T1000 (cell line): ENCODE measurements around the gene TMEM35B.
"Not testable (repeated sequence)": the region's sequence is repeated elsewhere in the genome, so short reads cannot be mapped to it uniquely, and the experiment has no call there.

Experiments used
- DNase-seq: peaks from one replicate; lab custom pipeline; 2025; ENCODE audit warnings: mixed read lengths; lab: John Stamatoyannopoulos, UW

TMEM35B gene

DNA sequence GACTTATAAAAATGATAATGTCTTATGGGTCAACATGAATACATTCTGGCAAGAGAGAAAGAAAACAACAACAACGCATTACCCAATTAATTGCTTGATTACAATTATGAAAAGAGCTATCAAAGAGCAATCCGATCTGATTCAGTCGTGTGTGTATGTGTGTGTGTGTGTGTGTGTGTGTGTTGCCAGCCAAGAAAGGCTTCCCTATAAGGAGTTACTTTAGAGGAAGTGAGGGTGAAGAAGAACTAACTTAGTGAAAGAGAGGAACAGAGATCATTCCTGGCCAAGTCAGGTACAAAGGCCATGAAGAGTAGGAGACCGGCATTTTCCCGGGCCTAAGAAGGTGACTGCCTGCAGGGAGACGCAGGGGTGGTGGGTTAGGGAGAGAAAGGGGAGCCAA, 9.4 kb downstream of the TMEM35B start:
- no peak for DNase-seq

DNA sequence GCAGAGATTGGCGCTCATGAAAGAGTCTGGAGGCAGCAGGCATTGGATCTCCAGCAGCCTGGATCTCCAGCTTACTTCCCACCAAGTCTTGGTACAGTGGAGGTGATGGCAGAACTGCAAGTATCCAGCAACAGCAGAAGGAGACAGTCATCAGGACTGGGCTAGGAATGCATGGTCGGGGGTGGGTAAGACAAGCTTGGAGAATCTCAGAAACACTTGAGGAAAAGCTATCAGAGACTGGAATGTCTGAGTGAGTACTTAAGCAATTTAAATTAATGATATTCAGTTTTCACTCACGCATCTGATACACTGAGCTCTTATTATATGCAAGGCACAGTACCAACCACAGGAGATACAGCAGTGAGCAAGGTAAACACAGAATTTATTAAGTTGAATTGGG, 9.8 kb downstream of the TMEM35B start:
- no peak for DNase-seq

DNA sequence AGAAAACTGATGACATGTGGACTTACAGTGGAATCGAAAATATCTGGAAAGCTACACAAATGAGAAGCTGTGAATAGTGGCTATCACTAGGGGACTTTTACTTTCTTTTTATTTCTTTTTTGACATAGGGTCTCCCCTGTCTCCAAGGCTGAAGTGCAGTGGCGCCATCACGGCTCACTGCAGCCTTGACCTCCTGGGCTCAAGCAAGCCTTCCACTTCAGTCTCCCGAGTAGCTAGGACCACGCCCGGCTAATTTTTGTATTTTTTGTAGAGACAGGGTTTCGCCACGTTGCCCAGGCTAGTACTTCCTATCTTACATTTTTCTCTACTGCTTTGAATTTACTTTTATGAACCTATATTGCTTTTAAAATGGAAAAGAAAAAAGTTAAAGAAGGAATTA, 10.5 kb downstream of the TMEM35B start:
- DNase-seq = no peak

DNA sequence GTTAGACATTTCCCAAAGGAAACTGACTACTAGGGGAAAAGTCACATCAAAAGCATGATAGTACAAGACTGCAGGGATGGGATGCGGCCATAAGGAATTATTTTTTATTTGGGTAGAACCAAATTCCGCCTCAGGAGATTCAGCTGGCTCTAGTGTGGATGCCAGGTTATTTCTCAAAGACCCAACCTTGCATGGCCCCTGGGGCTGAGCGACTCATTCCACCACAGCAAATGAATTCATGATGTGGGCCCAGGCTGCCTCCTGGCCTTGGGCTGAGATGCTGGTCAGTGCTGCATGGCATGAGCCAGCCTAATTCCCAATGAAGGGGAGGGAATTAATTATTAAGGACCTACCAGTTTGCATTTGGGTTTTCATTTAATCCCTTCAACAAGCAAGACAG, 11.8 kb downstream of the TMEM35B start:
- peak; percentile 37 for DNase-seq

DNA sequence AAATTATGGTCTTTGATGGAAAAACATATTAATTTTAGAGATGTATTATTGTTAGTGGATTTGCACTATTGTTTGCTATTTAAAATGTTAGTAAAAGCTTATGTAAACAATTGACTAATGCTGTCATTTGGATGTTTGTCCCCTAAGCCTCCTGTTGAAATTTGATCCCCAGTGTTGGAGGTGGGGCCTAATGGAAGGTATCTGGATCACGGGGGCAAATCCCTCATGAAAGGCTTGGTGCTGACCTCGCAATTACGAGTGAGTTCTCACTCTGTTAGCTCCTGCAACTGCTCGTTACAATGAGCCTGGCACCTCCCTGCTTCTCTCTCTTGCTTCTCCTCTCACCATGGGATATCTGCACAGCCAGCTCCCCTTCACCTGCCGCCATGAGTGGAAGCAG, 14.3 kb downstream of the TMEM35B start:
- no peak for DNase-seq

DNA sequence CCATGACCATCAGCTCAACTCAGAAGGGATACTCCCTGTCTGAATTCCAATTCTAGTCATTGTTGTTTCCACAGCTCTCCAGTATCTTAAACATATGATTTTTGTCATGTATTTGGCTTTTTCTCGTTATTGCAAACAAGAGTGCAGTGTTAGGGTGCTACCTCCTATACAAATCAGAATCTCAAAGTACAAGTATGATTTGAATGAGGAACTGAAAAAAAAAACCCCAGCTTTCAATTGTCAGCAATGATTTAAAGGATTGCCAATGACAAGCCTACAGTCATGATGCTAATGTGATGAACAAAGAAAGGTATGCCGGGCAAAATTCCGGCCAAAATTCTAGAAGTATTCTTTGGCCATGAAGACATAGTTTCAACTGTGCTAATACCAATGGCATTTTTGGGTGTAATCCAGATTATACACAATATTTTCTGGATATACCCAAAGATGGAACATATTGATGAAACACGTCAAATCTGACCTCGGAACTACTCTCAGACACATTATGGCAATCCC, 14.9 kb downstream of the TMEM35B start:
- no peak for DNase-seq

DNA sequence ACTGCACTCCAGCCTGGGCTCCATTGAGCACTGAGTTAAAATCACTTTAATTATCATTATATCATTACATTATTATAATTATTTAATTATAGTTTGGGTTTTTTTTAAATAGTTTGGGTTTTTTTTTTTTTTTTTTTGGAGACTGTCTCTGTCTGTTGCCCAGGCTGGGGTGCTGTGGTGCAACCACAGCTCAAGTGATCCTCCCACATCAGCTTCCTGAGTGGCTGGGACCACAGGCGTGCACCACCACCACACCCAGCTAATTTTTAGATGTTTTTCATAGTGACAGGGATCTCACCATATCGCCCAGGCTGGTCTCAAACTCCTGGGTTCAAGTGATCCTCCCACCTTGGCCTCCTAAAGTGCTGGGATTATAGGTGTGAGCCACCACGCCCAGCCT, 16.9 kb downstream of the TMEM35B start:
- DNase-seq = not testable (repeated sequence)

DNA sequence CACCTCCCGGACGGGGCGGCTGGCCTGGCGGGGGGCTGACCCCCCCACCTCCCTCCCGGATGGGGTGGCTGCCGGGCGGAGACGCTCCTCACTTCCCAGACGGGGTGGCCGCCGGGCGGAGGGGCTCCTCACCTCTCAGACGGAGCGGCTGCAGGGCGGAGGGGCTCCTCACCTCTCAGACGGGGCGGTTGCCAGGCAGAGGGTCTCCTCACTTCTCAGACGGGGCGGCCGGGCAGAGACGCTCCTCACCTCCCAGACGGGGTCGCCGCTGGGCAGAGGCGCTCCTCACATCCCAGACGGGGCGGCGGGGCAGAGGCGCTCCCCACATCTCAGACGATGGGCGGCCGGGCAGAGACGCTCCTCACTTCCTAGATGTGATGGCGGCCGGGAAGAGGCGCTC, 17.5 kb downstream of the TMEM35B start:
- not testable (repeated sequence) for DNase-seq

DNA sequence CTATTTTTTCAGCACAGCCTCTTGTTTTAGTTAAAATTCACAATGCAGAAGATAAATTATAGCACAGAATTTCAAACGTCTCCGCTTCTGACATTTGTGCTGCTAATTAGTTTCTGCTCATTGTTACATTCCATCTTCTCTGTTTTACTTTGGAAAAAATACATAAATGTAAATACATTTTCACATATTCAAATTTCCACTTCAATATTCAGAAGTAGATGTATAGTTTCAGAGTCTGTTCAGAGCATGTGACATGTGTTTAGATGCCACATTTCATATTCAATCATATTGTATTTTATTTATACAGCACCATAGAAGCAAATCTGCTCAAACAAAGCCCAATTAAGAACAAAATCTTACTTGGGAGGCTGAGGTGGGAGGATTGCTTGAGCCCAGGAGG, 19.6 kb downstream of the TMEM35B start:
- DNase-seq = no peak

DNA sequence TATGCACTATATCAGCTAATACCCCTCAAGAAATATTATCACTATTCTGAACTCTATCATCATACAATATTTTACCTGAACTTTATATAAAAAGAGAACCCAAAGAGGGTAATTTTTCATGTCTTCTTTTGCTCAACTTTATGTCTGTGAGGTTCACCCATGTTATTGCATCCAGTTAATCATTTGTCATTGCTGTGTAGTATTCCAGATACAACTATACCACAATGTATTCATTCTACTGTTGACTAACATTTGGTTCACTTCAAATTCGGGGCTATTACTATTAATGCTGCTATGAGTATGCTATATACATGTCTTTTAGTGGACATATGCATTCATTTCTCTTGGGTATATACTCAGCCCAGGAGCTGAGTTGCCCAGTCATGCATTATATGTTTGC, 34.7 kb downstream of the TMEM35B start:
- DNase-seq = no peak

DNA sequence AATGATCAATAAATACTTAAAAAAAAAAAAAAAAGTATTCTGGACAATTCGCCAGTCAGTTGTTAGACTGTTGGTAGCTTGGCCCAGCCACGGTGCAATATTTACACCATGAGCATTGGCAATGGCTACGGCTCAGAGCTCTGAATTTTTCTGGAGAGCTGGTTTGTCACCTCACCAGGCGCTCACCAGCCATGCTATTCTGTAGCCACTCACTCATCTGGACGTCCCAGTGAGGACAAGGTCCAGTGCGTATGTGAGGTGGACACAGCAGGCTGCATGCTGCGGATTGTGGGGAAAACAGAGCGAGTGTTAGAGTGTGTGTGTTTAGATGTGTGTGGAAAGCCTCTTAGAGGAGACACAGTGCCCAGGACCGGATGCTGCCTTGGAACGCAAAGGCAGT, 36.4 kb downstream of the TMEM35B start:
- not testable (repeated sequence) for DNase-seq

DNA sequence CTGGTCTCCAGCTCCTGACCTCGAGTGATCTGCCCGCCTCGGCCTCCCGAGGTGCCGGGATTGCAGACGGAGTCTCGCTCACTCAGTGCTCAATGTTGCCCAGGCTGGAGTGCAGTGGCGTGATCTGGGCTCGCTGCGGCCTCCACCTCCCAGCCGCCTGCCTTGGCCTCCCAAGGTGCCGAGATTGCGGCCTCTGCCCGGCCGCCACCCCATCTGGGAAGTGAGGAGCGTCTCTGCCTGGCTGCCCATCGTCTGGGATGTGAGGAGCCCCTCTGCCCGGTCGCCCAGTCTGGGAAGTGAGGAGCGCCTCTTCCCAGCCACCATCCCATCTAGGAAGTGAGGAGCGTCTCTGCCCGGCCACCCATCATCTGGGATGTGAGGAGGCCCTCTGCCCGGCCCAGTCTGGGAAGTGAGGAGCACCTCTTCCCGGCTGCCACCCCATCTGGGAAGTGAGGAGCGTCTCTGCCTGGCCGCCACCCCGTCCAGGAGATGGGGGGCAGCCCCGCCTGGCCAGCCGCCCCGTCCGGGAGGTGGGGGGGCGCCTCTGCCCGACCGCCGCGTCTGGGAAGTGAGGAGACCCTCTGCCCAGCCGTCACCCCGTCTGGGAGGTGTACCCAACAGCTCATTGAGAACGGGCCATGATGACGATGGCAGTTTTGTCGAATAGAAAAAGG, 37.4 kb downstream of the TMEM35B start:
- not testable (repeated sequence) for DNase-seq

DNA sequence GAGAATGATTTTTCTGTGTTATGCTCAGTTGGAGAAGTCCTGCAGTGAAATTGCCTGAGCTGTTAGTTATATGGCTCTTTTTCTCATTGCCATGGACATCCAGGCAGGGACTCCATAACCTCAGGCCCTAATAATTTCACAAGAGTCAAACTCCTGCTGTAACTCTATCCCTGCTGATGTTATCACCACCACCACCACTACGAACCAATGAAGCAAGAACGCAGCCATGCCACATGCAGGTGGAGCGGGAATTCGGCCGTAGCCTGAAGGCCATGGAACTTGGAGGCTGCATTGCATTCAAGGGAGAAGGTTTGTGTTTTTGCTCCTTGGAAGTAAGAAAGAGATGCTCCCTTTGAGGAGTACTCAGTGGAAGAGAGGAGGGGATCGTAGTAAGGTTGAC, 38.9 kb downstream of the TMEM35B start:
- DNase-seq = no peak

DNA sequence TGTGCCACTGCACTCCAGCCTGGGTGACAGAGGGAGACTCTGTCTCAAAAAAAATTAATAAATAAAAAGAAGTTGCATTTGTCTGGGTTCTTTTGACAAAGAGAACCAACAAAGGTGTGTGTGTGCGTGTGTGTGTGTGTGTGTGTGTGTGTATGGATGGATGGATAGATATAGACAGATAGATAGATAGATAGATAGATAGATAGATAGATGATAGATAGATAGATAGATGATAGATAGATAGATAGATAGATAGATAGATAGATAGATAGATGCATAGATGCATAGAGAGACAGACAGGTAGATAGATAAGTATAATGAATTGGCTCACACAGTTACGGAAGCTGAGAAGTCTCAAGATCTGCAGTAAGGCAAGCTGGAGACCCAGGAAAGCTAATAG, 43.3 kb downstream of the TMEM35B start:
- not testable (repeated sequence) for DNase-seq
